Osteocyte (in vitro differentiated cells): ENCODE data around the gene PRRT1. TPM values are rescaled to one million over a fixed set of nuclear protein-coding genes. Genes with fewer than 3 reads are reported as not detected.

Experiments
- DNase-seq: peaks from one replicate; pipeline ENCODE4 v3.0.0; 2021; ENCODE audit warnings: mixed read lengths; ENCODE audit not compliant: unreplicated experiment; ENCODE audit errors: extremely low spot score
- H3K27ac Mint-ChIP-seq: one replicate; pipeline ENCODE4 v1.8.0; 2021; ENCODE audit warnings: mild to moderate bottlenecking, mixed read lengths; ENCODE audit not compliant: unreplicated experiment
- H3K27me3 Mint-ChIP-seq: one replicate; pipeline ENCODE4 v1.8.0; 2021; ENCODE audit warnings: mixed read lengths; ENCODE audit not compliant: unreplicated experiment
- H3K36me3 Mint-ChIP-seq: one replicate; pipeline ENCODE4 v1.8.0; 2021; ENCODE audit warnings: mixed read lengths; ENCODE audit not compliant: unreplicated experiment
- H3K4me1 Mint-ChIP-seq: one replicate; pipeline ENCODE4 v1.8.0; 2021; ENCODE audit warnings: mixed read lengths; ENCODE audit not compliant: unreplicated experiment
- H3K4me3 Mint-ChIP-seq: one replicate; pipeline ENCODE4 v1.8.0; 2021; ENCODE audit warnings: mild to moderate bottlenecking, moderate library complexity, mixed read lengths; ENCODE audit not compliant: unreplicated experiment
- H3K9me3 Mint-ChIP-seq: one replicate; pipeline ENCODE4 v1.8.0; 2021; ENCODE audit warnings: mixed read lengths; ENCODE audit not compliant: unreplicated experiment
- CTCF ChIP-seq: fragments of 200-600 bp; sonication (generic); IDR thresholded peaks from 2 replicates; pipeline ENCODE4 v1.5.0; 2021; ENCODE audit warnings: antibody characterized with exemption, mild to moderate bottlenecking, moderate library complexity
- total RNA-seq: library from RNA; stranded (reverse); gene quantifications from 2 replicates; pipeline ENCODE4 v1.2.1, GENCODE V29; 2021

The PRRT1 gene
- total RNA-seq, 1 donor from 2014 or later, result 2.1 TPM

- Mint-ChIP-seq H3K27me3 (no peaks in the 10 kb centered on the region), H3K4me3 (peak overlapping the region; percentile 96), H3K4me1 (peaks cover 26% of the 10 kb centered on the region), H3K36me3 (no peaks in the 10 kb centered on the region), H3K9me3 (no peaks in the 10 kb centered on the region), H3K27ac (peak overlapping the region; percentile 100)
- no peak for DNase-seq
- TF ChIP-seq CTCF, result no peak
Measured at GRCh38 chr6:32196682-32197616, 45.2 kb upstream of the PRRT1 start.

GRCh38 chr6:32195902-32196681, 44.4 kb upstream of the PRRT1 start:
- no peaks in the 10 kb centered on the region for H3K27me3 Mint-ChIP-seq
- peak overlapping the region; percentile 96 for H3K4me3 Mint-ChIP-seq
- no peaks in the 10 kb centered on the region for H3K9me3 Mint-ChIP-seq
- H3K36me3 Mint-ChIP-seq, result no peaks in the 10 kb centered on the region
- peak; percentile 92 for DNase-seq
- peak overlapping the region; percentile 100 for H3K27ac Mint-ChIP-seq
- H3K4me1 Mint-ChIP-seq, result peaks cover 35% of the 10 kb centered on the region
- no peak for TF ChIP-seq CTCF

GRCh38 chr6:32195652-32195901, 43.8 kb upstream of the PRRT1 start:
- peak overlapping the region; percentile 100 for H3K27ac Mint-ChIP-seq
- TF ChIP-seq CTCF, result peak; percentile 31
- no peaks in the 10 kb centered on the region for H3K9me3 Mint-ChIP-seq
- no peaks in the 10 kb centered on the region for H3K27me3 Mint-ChIP-seq
- DNase-seq, result peak; percentile 100
- no peaks in the 10 kb centered on the region for H3K36me3 Mint-ChIP-seq
- peak overlapping the region; percentile 96 for H3K4me3 Mint-ChIP-seq
- peaks cover 38% of the 10 kb centered on the region for H3K4me1 Mint-ChIP-seq

GRCh38 chr6:32194825-32195651, 43.3 kb upstream of the PRRT1 start:
- Mint-ChIP-seq H3K27me3 (no peaks in the 10 kb centered on the region), H3K27ac (peak overlapping the region; percentile 98), H3K36me3 (no peaks in the 10 kb centered on the region), H3K9me3 (no peaks in the 10 kb centered on the region), H3K4me1 (peaks cover 43% of the 10 kb centered on the region), H3K4me3 (peak overlapping the region; percentile 77)
- no peak for DNase-seq
- peak; percentile 64 for TF ChIP-seq CTCF
